ENCODE results near the gene SRMS.

- TF ChIP-seq CTCF (IDR thresholded peaks at IDR 0.05 in 8 of 11, conservative IDR thresholded peaks at IDR 0.05 in 3 of 11) (no peak), POLR2A (IDR thresholded peaks at IDR 0.05) (no peak), POLR2AphosphoS5 (IDR thresholded peaks at IDR 0.05) (no peak)
Observed at GRCh38 chr20:63521602-63522001, 25.9 kb downstream of the SRMS start.

Data from spleen (tissue), 7 donors.